Measurements from ENCODE around the gene SECISBP2L.

The SECISBP2L gene

DNA sequence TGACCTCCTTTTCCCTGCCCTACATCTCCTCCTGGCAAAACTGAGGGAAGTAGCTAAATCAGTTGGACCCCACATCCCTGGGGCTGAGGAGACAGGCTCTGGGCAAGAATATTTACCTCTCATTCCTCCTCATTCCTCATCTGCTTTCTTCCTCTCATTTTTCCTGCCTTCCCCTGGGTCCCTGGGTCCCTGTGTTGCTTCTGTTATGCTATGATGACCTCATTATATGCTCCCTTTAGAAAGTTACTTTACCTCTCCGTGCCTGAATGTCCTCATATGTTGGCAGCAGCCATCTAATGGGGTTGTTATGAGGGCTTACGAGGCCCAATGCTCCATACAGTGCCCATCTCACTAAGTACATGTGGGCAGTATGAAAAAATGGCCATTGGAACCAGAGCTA, 81.3 kb downstream of the SECISBP2L start:
- FAIRE-seq: no peak

DNA sequence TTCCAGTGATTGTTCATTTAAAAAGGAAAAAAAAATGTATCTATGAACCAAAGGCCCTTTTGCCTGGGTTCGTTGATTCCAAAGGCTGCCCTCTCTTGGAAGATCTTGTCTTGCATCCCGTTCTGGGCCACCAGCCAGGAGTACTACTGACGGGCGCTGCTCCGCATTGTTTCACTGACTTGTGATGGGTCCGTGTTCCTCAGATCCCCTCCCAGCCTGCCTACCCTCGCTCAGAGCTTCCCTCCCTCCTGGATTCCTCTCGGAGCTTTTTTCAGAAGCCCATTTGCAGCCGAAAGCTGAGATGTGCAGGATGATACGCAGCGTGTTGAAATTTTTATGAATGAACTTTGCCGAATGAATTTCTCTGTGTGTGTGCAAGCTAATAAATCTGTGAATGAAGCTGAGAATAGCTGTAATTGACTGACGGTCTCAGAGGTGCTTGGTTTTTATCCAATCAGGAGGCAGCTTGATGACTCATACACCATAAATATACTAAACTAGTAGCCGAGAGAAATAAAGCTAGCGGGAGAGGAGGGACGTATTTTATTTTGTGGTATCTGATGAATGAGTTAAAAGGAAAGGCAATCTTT, 82.6 kb downstream of the SECISBP2L start, which contains the start of gene SHC4:
SHC4 (minus strand) TSS at position 396 of the 590 bp plus-strand sequence. CDS start 904 bp downstream, outside the sequence.
- FAIRE-seq: peak; percentile 46

DNA sequence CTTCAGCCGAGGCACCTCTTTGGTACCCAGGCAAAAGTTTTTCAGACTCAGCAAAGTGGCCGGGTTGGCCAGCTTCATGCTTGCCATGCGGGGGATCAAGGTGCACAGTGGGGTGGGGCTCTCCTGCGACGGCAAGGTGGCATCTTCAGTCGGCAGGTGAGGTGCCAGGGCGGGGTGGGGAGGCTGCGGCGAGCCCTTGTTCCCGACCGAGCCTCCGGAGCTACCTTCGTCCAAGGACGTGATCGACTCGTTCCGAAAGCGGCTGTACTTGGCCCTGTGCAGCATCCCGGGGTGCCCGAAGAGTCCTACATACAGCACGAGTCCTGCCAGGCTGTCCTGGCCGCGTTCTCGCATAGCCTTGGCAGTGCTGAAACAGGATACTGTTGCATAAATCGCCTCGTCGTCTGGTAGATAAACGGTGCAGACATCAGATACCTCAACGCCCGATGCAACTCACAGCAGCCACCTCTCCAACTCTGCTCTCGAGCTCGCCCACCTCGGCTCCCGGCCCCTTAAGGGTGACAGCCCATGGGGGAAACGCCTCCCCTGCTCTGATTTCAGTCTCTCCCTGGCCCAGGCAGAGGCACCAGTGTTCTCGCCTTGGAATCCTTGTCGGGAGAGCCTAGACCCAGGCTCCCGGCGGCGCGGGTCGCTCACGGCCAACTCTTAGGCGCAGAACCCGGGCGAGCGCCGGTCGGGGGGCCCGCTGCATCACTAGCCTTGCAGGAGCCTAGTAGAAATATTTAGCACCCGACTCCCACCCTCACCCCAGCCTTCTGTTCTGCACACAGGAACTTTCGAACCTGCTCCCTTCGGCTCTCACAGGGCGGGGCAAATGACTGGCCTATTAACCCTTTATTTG, 83.4 kb downstream of the SECISBP2L start:
- no peak for FAIRE-seq

DNA sequence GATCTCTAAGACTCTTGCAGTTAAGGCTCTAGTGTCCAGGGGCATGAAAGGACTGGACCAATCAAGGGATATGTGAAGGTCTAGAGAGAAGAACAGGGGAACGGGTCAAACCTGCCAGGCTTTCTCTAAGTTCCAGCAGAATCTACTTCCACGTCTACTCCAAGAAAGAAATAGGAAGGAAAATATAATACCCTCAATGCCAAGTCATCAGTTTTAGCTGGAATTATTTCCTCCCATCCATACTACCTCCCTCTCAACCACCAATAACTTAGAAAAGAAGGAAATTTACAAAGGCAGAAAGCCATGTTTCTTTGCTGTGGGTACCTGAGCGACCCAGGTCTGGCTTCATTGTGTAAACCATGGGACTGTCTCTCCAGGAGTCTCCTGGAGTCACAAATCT, 90.3 kb downstream of the SECISBP2L start:
- no peak for FAIRE-seq

DNA sequence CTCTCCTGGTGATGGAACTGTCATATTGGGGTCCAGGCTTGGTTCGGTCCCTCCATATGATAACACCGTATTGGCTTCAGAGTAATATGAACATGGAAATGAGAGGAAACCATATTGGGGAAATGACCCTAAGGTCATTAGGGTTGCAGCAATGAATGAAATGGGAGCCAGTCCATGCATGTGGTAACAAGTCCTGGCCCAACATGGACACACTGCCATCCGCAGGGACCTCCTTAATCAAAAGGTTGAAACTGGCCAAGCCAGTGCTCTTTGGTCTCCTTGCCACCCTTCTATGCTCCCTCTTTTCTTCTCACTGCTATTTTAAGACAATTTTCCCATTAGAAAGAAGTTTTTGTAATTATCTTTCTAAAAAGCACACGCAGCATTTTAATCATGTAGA, 90.9 kb downstream of the SECISBP2L start:
- no peak for FAIRE-seq

DNA sequence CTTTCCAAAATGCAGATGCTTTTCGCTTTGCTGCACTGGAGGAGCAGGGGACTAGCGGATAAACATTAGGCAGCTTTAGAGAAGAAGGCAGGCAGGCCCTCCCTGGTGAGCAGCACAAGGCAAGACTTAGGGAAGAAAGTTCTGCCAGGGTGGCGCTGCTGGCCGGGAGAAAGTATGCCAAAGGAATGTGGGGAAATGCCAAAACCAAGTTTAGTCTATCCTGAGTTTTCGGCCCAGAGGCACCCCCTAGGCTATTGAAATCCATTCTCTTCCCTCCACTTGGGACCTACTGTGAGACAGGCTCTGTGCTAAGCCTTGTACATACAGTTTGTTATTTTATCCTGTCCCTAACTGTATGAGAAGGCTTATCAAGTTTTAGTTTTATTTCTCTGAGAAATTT, 91.7 kb downstream of the SECISBP2L start:
- no peak for FAIRE-seq

DNA sequence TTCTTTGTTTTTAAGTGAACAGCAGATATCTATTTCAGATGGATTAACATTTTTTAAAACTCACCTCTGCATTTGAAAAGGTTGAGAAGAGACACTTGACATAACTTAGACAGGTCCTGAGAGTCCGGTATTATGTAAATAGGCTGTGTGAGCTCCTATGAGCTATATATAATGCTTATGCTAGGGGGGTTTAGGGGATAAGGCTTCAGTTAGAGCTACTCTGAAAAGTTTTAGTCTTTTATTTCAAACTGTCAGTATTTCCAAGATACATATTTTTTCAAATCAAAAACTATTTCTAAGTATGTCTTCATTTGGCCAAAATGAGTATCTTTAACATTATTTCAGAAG, 99.4 kb downstream of the SECISBP2L start:
- FAIRE-seq: no peak

DNA sequence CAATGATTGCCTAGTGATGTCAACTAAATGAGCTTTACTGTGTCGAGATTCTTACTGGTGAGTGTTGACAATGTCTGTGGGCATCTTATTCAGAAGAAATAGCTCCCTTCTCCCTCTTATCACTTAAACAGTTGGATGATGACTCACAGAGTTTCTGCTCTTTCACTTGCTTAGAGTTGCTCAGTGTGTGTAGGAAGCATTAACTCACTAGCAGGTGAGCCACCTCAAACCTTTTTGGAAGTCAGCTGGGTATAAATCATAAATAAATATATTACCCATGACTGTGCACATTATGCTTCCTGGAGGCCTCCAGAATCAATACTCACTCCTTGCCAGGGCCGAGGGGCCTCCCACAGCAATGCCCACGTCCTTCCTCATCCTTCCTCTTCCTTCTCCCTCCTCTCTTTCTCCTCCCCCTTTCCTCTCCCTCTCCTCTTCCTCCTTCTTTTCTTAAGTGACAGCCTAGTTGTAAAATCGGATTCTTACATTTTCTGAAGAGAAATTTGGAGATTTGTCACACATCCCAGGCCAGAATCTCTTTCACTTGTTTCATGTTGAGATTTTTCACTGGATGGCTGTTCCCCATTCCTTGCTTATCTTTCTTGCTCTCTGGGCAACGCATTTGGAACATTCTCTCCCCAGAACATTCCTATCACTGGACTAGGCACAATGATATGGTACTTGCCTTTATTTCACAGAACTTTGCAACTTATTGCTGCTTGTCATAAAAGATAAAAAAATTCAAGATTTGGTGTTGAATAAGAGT, 100.0 kb downstream of the SECISBP2L start:
- no peak for FAIRE-seq

DNA sequence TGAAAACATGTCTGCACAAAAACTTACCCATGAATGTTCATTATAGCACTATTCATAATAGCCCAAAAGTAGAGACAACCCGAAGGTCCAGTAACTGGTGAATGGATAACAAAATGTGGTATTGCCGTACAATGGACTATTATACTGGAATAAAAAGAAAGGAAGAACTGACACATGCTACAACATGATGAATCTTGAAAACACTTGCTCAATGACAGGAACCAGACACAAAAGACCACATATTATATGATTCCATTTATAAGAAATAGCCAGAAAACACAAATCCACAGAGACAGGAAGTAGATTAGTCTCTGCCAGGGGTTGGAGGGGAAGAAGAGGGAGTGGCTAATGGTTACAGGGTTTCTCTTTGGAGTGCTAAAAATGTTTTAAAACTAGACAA, 100.9 kb downstream of the SECISBP2L start:
- no peak for FAIRE-seq

DNA sequence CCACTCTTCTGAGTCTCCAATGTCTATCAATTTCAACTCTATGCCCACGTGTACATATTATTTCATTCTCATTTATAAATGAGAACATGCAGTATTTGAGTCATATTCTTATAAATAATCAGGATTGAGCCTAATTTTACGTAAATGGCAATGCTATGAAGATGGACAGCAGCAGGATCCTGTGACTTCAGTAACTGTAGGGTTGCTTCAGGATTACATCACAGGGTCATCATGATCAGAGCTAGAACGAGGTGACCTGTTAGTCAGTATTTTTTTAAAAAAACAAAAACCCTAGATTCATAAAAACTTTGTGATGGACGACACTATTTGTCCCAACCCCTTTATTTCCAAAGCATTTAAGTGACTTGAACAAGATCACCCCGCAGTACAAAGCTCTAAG, 104.3 kb downstream of the SECISBP2L start:
- FAIRE-seq: no peak

DNA sequence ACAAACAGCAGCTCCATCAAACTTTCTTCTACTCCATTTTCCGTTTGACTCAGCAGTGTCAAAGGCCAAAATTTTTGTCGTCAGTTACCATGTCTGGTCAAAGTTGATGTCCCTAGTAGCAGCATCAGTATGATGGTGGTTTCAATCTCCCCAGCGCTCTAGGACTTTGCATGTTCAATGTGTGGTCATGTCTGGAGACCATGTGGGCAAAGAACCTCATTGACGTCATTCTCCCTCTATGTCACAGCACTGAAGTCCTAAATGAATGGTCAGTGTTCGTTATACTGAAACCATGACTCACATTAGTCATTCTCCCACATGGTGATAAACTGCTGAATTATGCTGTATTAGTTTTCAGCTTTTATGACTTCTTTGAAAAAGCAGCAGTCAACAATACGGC, 105.7 kb downstream of the SECISBP2L start:
- no peak for FAIRE-seq

DNA sequence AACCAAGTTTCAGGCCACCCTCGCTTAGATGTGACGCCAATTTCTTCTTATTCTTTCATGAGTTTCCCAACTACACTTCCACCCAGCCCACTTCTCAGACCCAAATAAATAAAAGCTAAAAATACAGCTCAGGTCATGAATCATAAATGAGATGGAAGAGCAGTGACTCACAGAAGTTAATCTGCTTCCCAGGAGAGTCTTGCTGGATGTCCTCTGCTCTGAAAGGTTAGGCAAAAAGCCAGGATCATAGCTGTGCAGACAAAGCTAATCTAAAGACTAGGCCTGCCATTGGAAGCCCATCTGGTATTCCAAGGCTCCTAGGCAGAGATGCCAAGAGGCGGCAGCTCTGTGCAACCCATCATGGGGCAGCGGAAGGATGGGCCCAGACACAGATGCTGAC, 106.6 kb downstream of the SECISBP2L start:
- FAIRE-seq: no peak
